ENCODE measurements around the gene MBP.
"Not testable (repeated sequence)": the region's sequence is repeated elsewhere in the genome, so short reads cannot be mapped to it uniquely, and the experiment has no call there.

Gene MBP

DNA sequence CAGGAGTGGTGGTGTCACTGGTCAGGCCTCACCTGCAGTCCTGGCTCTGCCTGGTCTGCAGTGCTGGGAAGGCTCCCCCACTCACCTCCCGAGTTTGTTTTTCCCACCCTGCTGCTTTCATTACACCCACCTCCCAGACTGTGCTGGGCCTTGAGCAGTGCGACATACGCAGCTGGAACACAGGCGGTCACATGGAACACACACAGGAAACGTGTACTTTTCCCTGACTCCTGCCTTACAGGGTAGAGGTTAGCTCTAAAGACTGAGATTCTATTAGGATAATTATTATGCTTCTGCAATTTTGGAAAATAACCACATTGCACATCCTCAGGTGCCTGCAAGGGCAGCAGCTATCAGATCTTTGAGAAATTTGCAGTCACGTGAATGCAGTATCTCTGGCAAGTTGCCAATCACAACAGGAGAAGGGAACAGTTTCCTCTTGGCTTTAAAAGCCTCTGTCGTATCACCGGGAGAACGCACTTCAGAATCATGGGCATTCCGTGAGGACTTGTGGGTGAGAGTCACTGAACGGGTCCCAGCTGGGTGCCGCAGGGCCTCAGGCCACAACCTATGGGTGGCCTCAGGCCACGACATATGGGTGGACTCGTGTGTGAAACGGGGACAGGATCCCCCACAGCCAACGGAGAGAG lies 173.8 kb downstream of the MBP start:
- DNase-seq (ENCODE audit: low read depth in 1 of 2, low spot score in 1 of 2): no peak
- in situ Hi-C loops (cut with HindIII; ENCODE audit: low pct_unique_long_range_greater_than_20kb, low sequenced_read_pairs): no loop called here
- TF ChIP-seq JUND (IDR thresholded peaks at IDR 0.05; ENCODE audit: low read depth): no peak

DNA sequence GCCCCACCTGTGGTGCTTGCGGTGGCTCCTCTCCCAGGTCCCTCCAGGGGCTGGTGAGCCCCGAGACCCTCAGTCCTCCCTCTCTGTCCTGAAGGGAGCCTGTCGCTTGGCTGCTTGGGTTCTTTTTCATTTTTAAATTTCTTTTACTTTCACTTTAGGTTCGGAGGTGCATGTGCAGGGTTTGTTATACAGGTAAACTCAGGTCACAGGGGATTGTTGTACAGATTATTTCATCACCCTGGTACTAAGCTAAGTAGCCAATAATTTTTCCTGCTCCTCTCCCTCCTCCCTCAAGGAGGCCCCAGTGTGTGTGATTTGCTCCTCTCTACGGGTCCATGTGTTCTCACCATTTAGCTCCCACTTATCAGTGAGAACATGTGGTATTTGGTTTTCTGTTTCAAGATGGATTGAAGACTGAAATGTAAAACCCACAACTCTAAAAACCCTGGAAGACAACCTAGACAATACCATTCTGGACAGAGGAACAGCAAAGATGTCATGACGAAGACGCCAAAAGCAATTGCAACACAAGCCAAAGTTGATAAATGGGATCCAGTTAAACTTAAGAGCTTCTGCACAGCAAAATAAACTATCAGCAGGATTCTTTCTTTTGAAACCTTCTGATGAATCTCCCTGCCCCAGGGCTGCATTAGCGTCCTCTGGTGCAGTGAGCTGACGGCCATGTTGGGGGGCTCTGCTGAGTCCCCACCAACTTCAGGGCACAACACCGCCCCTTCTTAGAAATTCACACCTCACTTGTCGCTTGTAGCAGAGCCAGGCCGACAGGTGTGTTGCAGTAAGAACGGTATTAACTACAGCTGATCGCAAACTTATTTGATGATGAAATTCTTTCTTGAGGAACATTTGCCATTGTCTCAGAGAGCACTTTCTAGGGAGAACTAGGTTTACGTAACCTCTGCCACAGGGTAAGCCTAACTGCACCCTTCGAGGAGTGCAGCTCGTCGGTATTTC lies 174.9 kb downstream of the MBP start:
- no peak for TF ChIP-seq JUND (IDR thresholded peaks at IDR 0.05; ENCODE audit: low read depth)
- DNase-seq (ENCODE audit: low read depth in 1 of 2, low spot score in 1 of 2): no peak
- in situ Hi-C loops (cut with HindIII; ENCODE audit: low pct_unique_long_range_greater_than_20kb, low sequenced_read_pairs): no loop called here

DNA sequence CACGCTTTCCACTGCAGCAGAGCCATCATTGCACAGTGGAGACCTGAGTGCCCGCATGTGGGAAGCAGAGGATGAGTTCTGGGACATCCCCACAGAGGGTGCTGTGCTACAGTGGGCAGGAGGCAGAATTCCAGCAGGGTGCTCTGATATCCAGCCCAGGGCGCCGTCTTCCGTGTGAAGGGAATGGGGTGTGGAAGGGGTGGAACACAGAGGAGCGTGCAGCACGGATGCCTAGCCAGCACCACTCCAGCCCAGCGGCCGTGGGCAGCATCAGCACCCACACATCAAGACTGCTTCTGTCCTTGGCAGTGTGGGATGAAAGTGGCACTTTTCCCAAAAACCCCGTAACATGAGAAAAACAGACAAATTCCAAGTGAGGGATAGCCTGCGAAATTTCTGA lies 175.9 kb downstream of the MBP start:
- in situ Hi-C loops (cut with HindIII; ENCODE audit: low pct_unique_long_range_greater_than_20kb, low sequenced_read_pairs): no loop called here
- TF ChIP-seq JUND (IDR thresholded peaks at IDR 0.05; ENCODE audit: low read depth): no peak
- no peak for DNase-seq (ENCODE audit: low read depth in 1 of 2, low spot score in 1 of 2)

DNA sequence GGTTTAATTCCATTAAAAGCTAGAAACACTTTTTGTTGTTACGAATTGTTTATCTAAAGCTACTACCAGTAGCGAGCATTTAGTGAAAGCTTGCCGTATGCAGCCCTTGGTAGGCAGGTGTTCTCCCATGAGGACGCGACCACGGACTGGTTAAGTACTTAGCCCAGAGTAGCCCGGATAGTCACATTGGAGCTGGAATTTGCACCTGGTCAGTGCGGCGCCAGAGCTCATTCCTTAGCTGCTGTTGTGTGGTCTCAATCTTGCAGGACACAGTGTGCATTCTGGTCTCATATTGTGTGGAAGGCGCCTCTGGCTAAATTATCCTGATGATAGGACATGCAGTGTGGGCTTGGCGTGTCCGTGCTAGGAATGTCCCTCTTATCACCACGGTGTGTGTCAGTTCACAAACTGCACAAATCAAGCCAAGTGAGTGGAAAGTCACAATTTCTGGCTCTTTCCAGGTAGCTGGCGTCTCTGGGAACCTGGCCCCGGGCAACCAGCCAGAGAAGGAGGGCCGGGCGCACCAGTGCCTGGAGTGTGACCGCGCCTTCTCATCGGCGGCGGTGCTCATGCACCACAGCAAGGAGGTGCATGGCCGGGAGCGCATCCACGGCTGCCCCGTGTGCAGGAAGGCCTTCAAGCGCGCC lies 176.9 kb downstream of the MBP start:
- no peak for DNase-seq (ENCODE audit: low read depth in 1 of 2, low spot score in 1 of 2)
- no peak for TF ChIP-seq JUND (IDR thresholded peaks at IDR 0.05; ENCODE audit: low read depth)
- in situ Hi-C loops (cut with HindIII; ENCODE audit: low pct_unique_long_range_greater_than_20kb, low sequenced_read_pairs): no loop called here

DNA sequence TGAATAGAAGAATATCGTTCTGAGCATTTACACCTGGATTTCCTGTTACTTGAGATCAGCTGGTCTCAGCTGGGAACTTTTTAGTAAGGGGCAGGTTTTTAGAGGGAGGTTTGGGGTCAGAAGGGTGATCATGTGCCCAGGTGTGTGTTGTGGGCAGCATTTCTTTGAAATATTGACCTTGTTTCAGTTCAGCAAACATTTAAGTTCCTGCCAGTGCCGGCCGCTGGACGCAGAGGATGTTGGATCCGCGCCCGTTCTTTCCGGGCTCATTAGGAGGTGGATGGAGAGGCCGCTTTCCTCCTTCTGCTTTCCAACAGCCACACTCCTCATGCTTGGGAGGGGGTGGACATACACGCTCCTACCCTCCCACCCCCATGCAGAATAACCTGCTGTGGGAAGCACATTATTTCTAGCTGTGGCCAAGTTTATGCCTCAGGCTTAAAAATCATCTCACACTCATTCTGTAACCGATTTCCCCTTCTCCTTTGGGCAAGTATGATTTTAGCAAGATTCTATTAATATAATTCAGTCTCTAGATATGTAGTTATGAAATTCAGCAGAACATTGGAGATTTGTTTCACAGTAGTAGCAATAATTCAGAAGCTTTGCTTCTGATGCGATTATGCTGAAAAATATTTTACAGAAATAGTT lies 178.9 kb downstream of the MBP start:
- in situ Hi-C loops (cut with HindIII; ENCODE audit: low pct_unique_long_range_greater_than_20kb, low sequenced_read_pairs): no loop called here
- peak in 1 of 2 experiments; percentile 6 for DNase-seq (ENCODE audit: low read depth in 1 of 2, low spot score in 1 of 2)
- TF ChIP-seq JUND (IDR thresholded peaks at IDR 0.05; ENCODE audit: low read depth): no peak

DNA sequence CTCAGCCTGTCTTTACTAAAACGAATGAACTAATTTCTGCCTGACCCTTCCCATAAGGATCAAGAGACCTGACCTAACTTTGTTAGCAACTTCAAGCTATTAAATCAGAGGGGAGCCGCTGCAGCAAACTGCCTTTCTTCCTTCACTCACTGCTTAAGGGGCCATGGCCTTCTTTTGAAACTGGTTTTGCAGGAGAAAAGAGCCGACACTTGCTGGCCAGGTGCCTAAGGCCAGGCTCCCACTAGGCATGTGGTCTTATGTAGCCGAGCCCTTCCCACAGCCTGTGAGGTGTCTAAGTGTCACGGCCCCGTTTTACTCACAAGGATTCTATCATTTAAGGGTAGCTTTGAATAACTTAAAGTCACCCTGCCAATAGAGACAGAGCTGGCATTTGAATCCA lies 179.4 kb downstream of the MBP start:
- no peak for TF ChIP-seq JUND (IDR thresholded peaks at IDR 0.05; ENCODE audit: low read depth)
- in situ Hi-C loops (cut with HindIII; ENCODE audit: low pct_unique_long_range_greater_than_20kb, low sequenced_read_pairs): no loop called here
- peak; percentile 7 to 10 for DNase-seq (ENCODE audit: low read depth in 1 of 2, low spot score in 1 of 2)

DNA sequence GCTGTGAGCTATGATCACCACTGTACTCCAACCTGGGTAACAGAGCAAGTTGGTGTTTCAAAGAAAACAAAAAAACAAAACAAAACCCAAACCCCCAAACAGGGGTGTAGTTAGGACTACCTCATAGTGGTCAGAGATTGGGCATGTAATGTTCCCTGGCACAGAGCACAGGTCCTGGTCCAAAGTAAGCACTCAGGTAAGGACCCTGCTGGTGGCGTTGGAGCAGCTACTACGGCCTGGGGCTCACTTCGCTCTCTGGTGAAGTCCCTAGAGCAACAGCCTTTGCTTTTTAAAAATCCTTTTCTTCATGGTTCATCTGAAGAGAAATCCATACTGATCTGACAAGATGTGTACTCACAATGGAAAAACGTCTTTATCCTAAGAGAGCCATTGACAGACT lies 179.8 kb downstream of the MBP start:
- in situ Hi-C loops (cut with HindIII; ENCODE audit: low pct_unique_long_range_greater_than_20kb, low sequenced_read_pairs): no loop called here
- DNase-seq (ENCODE audit: low read depth in 1 of 2, low spot score in 1 of 2): no peak
- no peak for TF ChIP-seq JUND (IDR thresholded peaks at IDR 0.05; ENCODE audit: low read depth)

DNA sequence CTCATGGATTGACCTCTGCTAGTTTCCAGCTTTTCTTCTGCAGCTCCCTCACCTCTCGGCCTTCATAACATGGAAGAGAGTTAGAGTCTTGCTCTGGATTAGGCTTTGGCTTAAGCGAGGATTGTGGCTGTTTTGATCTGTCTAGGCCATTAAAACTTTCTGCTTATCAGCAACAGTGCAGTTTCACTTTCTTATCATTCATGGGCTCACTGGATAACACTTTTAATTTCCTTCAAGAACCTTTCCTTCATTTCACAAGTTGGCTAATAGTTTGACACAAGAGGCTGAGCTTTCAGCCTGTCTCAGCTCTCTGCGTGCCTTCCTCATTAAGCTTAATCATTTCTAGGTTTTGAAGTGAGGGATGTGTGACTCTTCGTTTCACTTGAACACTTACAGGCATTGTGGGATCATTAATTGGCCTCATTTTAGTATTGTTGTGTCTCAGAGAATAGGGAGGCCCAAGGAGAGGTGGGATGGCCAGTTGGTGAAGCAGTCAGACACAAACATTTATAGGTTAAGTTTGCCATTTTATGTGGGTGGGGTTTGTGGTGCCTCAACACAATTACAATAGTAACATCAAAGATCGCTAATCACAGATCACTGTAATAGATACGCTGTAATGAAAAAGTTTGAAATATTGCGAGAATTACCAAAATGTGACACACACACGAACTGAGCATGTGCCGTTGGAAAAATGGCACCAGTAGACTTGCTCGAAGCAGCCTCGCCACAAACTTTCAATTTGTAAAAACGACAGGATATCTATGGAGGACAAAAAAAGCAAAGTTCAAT lies 180.9 kb downstream of the MBP start:
- no peak for TF ChIP-seq JUND (IDR thresholded peaks at IDR 0.05; ENCODE audit: low read depth)
- in situ Hi-C loops (cut with HindIII; ENCODE audit: low pct_unique_long_range_greater_than_20kb, low sequenced_read_pairs): no loop called here
- DNase-seq (ENCODE audit: low read depth in 1 of 2, low spot score in 1 of 2): no peak

DNA sequence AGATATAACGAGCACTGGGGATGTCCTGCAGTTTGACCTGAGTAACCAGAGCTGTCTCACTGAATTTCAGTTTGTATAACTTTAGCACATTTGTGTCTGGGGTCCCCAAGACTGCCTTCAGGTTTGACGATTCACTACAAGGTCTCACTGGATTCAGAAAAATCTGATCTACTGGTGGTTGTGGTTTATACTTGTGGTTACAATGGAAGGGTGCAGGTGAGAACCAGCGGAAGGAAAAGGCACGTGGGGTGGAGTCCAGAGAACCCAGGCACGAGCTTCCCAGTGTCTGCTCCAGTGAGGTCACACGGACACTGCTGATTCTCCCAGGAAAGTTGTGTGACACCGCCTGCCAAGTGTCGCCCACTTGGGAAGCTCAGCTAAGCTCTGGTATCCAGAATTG lies 184.2 kb downstream of the MBP start:
- in situ Hi-C loops (cut with HindIII; ENCODE audit: low pct_unique_long_range_greater_than_20kb, low sequenced_read_pairs): no loop called here
- no peak for DNase-seq (ENCODE audit: low read depth in 1 of 2, low spot score in 1 of 2)
- no peak for TF ChIP-seq JUND (IDR thresholded peaks at IDR 0.05; ENCODE audit: low read depth)

DNA sequence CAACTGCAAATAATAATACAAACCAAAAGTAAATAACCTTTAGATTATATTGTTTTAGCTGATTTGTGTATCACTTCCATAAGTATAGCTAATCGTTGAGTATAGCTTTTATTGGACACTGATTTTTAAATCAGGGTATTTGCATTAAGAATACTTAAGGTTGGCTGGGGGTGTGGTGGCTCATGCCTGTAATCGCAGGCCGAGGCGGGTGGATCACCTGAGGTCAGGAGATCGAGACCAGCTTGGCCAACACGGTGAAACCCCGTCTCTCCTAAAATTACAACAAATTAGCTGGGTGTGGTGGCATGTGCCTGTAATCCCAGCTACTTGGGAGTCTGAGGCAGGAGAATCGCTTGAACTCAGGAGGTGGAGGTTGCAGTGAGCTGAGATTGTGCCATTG lies 188.2 kb downstream of the MBP start:
- in situ Hi-C loops (cut with HindIII; ENCODE audit: low pct_unique_long_range_greater_than_20kb, low sequenced_read_pairs); DNase-seq (ENCODE audit: low read depth in 1 of 2, low spot score in 1 of 2): not testable (repeated sequence)

DNA sequence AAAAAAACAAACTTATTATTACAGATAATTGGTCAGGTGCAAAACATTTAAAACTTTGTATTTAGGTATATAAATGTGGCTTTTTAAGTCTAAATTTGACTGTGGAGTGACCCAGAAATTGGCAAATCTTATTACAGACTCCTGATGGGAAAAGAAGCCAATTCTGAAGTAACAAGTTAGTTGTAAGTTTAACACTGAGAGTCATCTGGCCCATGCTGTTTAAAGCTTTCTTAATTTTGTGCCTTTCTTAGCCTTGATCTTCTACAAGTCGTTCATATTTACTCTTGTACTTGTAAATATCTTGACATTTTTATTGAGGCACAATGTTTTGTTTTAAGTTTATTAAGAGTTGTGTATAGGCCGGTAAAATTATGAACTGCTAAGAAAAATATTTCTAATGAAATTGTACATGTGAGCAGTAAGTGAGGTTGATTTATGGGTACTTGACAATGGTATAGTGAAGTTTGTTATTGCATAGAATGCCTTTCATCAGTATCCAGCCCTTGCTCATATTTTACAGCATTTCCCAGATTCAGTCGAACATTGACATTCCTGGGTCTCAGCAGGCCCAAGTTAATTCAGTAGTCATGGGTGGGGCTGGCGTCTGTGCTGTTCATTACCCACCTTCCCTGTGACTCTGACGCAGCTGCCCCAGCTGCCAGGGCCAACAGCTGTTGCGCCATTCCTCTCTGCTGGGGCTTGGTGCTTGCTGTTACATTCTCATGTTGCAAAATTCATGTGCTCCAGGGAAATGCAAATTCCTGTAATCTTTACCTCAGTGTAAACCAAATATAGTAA lies 188.8 kb downstream of the MBP start:
- no peak for DNase-seq (ENCODE audit: low read depth in 1 of 2, low spot score in 1 of 2)
- in situ Hi-C loops (cut with HindIII; ENCODE audit: low pct_unique_long_range_greater_than_20kb, low sequenced_read_pairs): no loop called here
- no peak for TF ChIP-seq JUND (IDR thresholded peaks at IDR 0.05; ENCODE audit: low read depth)
